Nephron progenitor cell (in vitro differentiated cells): Measurements from ENCODE around the gene TEKT5.

ENCODE experiments used
- DNase-seq: peaks from one replicate; pipeline ENCODE4 v3.0.0; 2021
- H3K27ac Mint-ChIP-seq: 2 replicates; pipeline ENCODE4 v1.8.0; 2021; ENCODE audit warnings: mild to moderate bottlenecking, moderate library complexity, mixed read lengths
- H3K27me3 Mint-ChIP-seq: 2 replicates; pipeline ENCODE4 v1.8.0; 2021; ENCODE audit warnings: mild to moderate bottlenecking, low read depth, mixed read lengths; ENCODE audit not compliant: poor library complexity
- H3K36me3 Mint-ChIP-seq: 2 replicates; pipeline ENCODE4 v1.8.0; 2021; ENCODE audit warnings: low read depth, mixed read lengths
- H3K4me1 Mint-ChIP-seq: 2 replicates; pipeline ENCODE4 v1.8.0; 2021; ENCODE audit warnings: mixed read lengths
- H3K4me3 Mint-ChIP-seq: 2 replicates; pipeline ENCODE4 v1.8.0; 2021; ENCODE audit warnings: mild to moderate bottlenecking, moderate library complexity, mixed read lengths
- H3K9me3 Mint-ChIP-seq: 2 replicates; pipeline ENCODE4 v1.8.0; 2021; ENCODE audit warnings: mild to moderate bottlenecking, moderate library complexity, mixed read lengths
- CTCF ChIP-seq: fragments of 200-600 bp; sonication (generic); IDR thresholded peaks from 2 replicates; pipeline ENCODE4 v1.5.0; 2021; ENCODE audit warnings: antibody characterized with exemption

TEKT5 gene

DNA sequence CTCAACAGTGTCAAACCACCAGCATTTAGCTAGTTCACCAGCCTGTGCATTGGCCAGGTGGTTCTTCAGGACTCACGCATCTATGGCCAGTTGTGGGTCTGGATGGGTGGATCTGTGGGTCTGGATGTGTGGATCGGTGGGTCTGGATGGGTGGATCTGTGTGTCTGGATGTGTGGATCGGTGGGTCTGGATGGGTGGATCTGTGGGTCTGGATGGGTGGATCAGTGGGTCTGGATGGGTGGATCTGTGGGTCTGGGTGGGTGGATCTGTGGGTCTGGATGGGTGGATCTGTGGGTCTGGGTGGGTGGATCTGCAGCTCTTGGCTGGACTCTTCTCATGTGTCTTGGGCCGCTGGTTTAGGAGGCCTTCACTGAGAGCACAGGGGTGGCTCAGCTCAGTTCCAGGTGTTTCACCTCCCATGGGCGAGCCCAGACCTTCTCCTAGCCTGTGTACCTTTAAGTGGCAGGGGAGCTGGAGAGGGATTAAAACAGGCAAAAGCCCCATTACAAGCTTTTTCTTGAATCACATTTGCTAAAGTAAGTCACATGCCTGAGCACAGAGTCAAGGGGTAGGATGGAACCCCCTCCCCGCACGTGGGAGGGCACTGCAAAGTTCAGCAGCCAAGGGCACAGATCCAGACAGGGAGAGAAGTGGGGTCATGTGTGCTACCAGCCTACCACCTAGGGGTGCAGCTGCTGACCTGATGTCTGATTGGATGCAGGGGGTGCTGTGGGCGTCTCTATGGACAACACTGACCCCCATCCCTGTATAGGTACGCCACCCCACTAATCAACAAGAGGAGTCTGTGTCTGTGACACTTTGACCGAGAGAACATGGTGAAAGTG, 45.5 kb upstream of the TEKT5 start:
- peak overlapping the region; percentile 14 for H3K4me3 Mint-ChIP-seq
- peak overlapping the region; percentile 95 for H3K27ac Mint-ChIP-seq
- H3K4me1 Mint-ChIP-seq: peaks cover 74% of the 10 kb centered on the region
- no peaks in the 10 kb centered on the region for H3K36me3 Mint-ChIP-seq
- no peak for DNase-seq
- peaks cover 9% of the 10 kb centered on the region for H3K27me3 Mint-ChIP-seq
- no peaks in the 10 kb centered on the region for H3K9me3 Mint-ChIP-seq
- no peak for TF ChIP-seq CTCF

- Mint-ChIP-seq H3K27ac (peak overlapping the region; percentile 52), H3K4me1 (peaks cover 60% of the 10 kb centered on the region), H3K4me3 (no peak overlapping the region), H3K27me3 (peaks cover 6% of the 10 kb centered on the region), H3K36me3 (peaks cover 1% of the 10 kb centered on the region), H3K9me3 (peaks cover under 1% of the 10 kb centered on the region)
- no peak for DNase-seq
- TF ChIP-seq CTCF: no peak
Measured at GRCh38 chr16:10738231-10739077, 43.7 kb upstream of the TEKT5 start.

- peak; percentile 90 for TF ChIP-seq CTCF
- peaks cover 5% of the 10 kb centered on the region for H3K36me3 Mint-ChIP-seq
- no peak overlapping the region for H3K27ac Mint-ChIP-seq
- H3K4me3 Mint-ChIP-seq: no peak overlapping the region
- DNase-seq: peak; percentile 69
- peaks cover 5% of the 10 kb centered on the region for H3K9me3 Mint-ChIP-seq
- H3K4me1 Mint-ChIP-seq: peaks cover 48% of the 10 kb centered on the region
- H3K27me3 Mint-ChIP-seq: peaks cover 6% of the 10 kb centered on the region
Measured at GRCh38 chr16:10737068-10737625, 42.4 kb upstream of the TEKT5 start.

DNA sequence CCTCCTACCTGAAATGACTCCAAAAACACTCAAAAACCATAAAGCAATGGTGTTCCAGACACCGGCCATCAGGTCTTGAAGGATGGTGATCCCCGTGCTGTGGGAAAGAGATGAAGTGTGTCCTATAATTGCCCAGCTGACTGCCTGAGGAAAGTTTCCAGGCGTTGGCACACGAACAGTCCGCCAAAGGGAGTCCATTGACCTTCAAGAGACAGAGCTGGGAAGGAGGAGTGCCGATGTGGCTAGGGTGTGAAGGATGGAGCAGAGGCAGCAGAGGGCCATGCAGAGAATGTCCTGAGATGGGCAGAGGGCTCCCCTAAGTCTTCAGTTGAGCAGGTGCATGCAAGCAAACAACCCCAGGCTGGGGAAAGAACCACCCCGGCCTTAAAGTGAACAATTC, 37.1 kb upstream of the TEKT5 start:
- H3K36me3 Mint-ChIP-seq: peaks cover 5% of the 10 kb centered on the region
- no peak overlapping the region for H3K4me3 Mint-ChIP-seq
- H3K9me3 Mint-ChIP-seq: peaks cover 5% of the 10 kb centered on the region
- no peak for DNase-seq
- peaks cover 2% of the 10 kb centered on the region for H3K27me3 Mint-ChIP-seq
- peak overlapping the region; percentile 64 for H3K27ac Mint-ChIP-seq
- no peak for TF ChIP-seq CTCF
- peaks cover under 1% of the 10 kb centered on the region for H3K4me1 Mint-ChIP-seq

DNA sequence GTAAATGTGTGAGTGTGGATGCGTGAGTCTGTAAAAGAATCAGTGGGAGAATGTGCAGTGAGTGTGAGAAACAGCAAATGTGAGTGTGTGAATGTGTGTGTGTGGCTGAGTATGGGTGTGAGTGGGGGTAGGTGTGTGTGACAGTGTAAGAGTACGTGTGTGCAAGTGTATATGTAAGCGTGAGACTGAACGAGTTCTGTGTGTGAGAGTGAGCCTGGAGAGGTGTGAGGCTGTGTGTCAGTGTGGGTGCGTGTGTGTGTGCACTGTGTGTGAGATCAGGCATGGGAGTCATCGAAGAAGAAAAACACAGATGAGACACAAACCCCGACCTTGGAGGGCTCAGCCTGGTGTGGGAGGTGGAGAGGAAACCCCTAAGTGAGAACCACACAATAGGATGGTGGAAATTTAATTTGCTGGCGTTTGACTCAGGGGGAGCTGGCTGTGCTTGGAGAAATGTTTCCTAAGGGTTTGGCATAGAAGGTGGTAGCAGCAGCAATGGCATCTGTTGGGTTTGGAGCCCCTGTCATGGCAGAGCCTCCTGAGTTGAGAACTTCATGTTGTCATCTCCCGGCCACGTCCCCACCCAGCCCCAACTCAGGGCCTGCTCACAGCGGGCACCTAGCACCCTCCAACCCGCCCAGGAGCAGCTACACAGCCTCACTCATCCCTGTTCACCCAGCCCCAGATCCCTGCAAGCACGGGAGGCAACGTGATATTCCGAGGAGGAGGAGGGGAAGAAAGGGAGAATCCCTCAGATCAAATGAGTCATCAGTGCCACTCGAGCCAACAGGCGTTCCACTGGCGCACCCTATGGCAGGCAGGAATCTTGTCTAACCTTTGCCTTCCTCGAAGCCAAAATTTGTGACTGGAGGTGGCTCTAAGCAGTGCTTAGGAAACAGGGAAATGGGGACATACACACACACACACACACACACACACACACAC, 34.6 kb upstream of the TEKT5 start:
- no peak for DNase-seq
- peak overlapping the region; percentile 62 for H3K27ac Mint-ChIP-seq
- peaks cover 2% of the 10 kb centered on the region for H3K27me3 Mint-ChIP-seq
- H3K4me3 Mint-ChIP-seq: no peak overlapping the region
- H3K36me3 Mint-ChIP-seq: peaks cover 5% of the 10 kb centered on the region
- no peaks in the 10 kb centered on the region for H3K4me1 Mint-ChIP-seq
- peaks cover 5% of the 10 kb centered on the region for H3K9me3 Mint-ChIP-seq
- TF ChIP-seq CTCF: no peak
